Measurements from ENCODE around the gene CCDC182.

The CCDC182 gene

GRCh38 chr17:57752031-57752905 is 7.2 kb upstream of the CCDC182 start:
- no peak overlapping the region for H4K91ac ChIP-seq (ENCODE audit: low read depth, low read length, poor library complexity)
- no peak overlapping the region for H3K18ac ChIP-seq (ENCODE audit: low read length)
- H3K4me2 ChIP-seq (ENCODE audit: insufficient read depth, low read length, poor library complexity, severe bottlenecking) = no peak overlapping the region
- peaks cover 0 to 2% (median 0%) of the 10 kb centered on the region in 3 experiments for H3K27me3 ChIP-seq (ENCODE audit: control insufficient read depth in 3 of 3, insufficient read depth in 3 of 3, low read depth in 1 of 3, low read length in 3 of 3)
- no peak overlapping the region for H2AK5ac ChIP-seq (ENCODE audit: low read depth, low read length)
- no peaks in the 10 kb centered on the region for H3K79me1 ChIP-seq (ENCODE audit: low read depth, low read length)
- no peak overlapping the region for H2AFZ ChIP-seq (ENCODE audit: low read length)
- H2BK120ac ChIP-seq (ENCODE audit: low read depth, low read length) = no peak overlapping the region
- H3K14ac ChIP-seq (ENCODE audit: low read length) = no peak overlapping the region
- peaks cover 4 to 23% of the 10 kb centered on the region in 2 donors for H3K4me1 ChIP-seq (ENCODE audit: control insufficient read depth in 2 of 2, insufficient read depth in 1 of 2, low read depth in 1 of 2, low read length in 2 of 2)
- no peaks in the 10 kb centered on the region for H3K36me3 ChIP-seq (replicated peaks in 1 of 2; ENCODE audit: control insufficient read depth in 2 of 2, insufficient read depth in 2 of 2, low read length in 2 of 2)
- H3K27ac ChIP-seq (replicated peaks; ENCODE audit: low read length) = no peak overlapping the region
- no peaks in the 10 kb centered on the region for H3K9me3 ChIP-seq (replicated peaks in 1 of 2; ENCODE audit: control insufficient read depth in 2 of 2, insufficient read depth in 1 of 2, low read depth in 1 of 2, low read length in 2 of 2)
- H2BK5ac ChIP-seq (ENCODE audit: low read length) = no peak overlapping the region
- H3K4ac ChIP-seq (ENCODE audit: low read length) = no peak overlapping the region
- no peak overlapping the region for H3K23ac ChIP-seq (ENCODE audit: low read depth, low read length, poor library complexity)
- no peak overlapping the region for H3K4me3 ChIP-seq (ENCODE audit: low read length in 2 of 2)
- no peak overlapping the region for H2BK12ac ChIP-seq (ENCODE audit: low read length)
- no CpG with 5 or more reads among the region's 8 CpGs for WGBS, 2 donors (ENCODE audit: extremely low coverage in 2 of 2, insufficient read length in 2 of 2, insufficient replicate concordance in 1 of 2)
- no peak overlapping the region for H4K8ac ChIP-seq (ENCODE audit: low read depth, low read length)
- DNase-seq (ENCODE audit: low spot score) = no peak
- no peak overlapping the region for H2BK15ac ChIP-seq (ENCODE audit: low read length)
- no peak overlapping the region for H3K9ac ChIP-seq (ENCODE audit: low read depth, low read length, poor library complexity)

- no peak overlapping the region for H3K9ac ChIP-seq (ENCODE audit: low read depth, low read length, poor library complexity)
- H3K36me3 ChIP-seq (replicated peaks in 1 of 2; ENCODE audit: control insufficient read depth in 2 of 2, insufficient read depth in 2 of 2, low read length in 2 of 2) = no peaks in the 10 kb centered on the region
- H3K4me2 ChIP-seq (ENCODE audit: insufficient read depth, low read length, poor library complexity, severe bottlenecking) = no peak overlapping the region
- no peak overlapping the region for H3K27ac ChIP-seq (replicated peaks; ENCODE audit: low read length)
- H3K9me3 ChIP-seq (replicated peaks in 1 of 2; ENCODE audit: control insufficient read depth in 2 of 2, insufficient read depth in 1 of 2, low read depth in 1 of 2, low read length in 2 of 2) = peaks cover 0 to 3% of the 10 kb centered on the region in 2 donors
- no peak overlapping the region for H3K4me3 ChIP-seq (ENCODE audit: low read length in 2 of 2)
- no peak overlapping the region for H4K8ac ChIP-seq (ENCODE audit: low read depth, low read length)
- no peak overlapping the region for H3K23ac ChIP-seq (ENCODE audit: low read depth, low read length, poor library complexity)
- H3K27me3 ChIP-seq (ENCODE audit: control insufficient read depth in 3 of 3, insufficient read depth in 3 of 3, low read depth in 1 of 3, low read length in 3 of 3) = peaks cover 0 to 2% (median 0%) of the 10 kb centered on the region in 3 experiments
- no peaks in the 10 kb centered on the region for H3K79me1 ChIP-seq (ENCODE audit: low read depth, low read length)
- DNase-seq (ENCODE audit: low spot score) = no peak
- no peak overlapping the region for H2BK5ac ChIP-seq (ENCODE audit: low read length)
- WGBS, 2 donors (ENCODE audit: extremely low coverage in 2 of 2, insufficient read length in 2 of 2, insufficient replicate concordance in 1 of 2) = no CpG with 5 or more reads among the region's 8 CpGs
- peaks cover 0 to 16% of the 10 kb centered on the region in 2 donors for H3K4me1 ChIP-seq (ENCODE audit: control insufficient read depth in 2 of 2, insufficient read depth in 1 of 2, low read depth in 1 of 2, low read length in 2 of 2)
- H3K14ac ChIP-seq (ENCODE audit: low read length) = no peak overlapping the region
- H4K91ac ChIP-seq (ENCODE audit: low read depth, low read length, poor library complexity) = no peak overlapping the region
- no peak overlapping the region for H3K18ac ChIP-seq (ENCODE audit: low read length)
- no peak overlapping the region for H2BK12ac ChIP-seq (ENCODE audit: low read length)
- no peak overlapping the region for H3K4ac ChIP-seq (ENCODE audit: low read length)
- H2AK5ac ChIP-seq (ENCODE audit: low read depth, low read length) = no peak overlapping the region
- H2AFZ ChIP-seq (ENCODE audit: low read length) = peak overlapping the region; percentile 36
- H2BK120ac ChIP-seq (ENCODE audit: low read depth, low read length) = no peak overlapping the region
- H2BK15ac ChIP-seq (ENCODE audit: low read length) = no peak overlapping the region
Observed at GRCh38 chr17:57751348-57751971, 6.4 kb upstream of the CCDC182 start.

- Histone ChIP-seq H4K91ac (ENCODE audit: low read depth, low read length, poor library complexity) (no peak overlapping the region), H3K27ac (replicated peaks; ENCODE audit: low read length) (no peak overlapping the region), H2BK15ac (ENCODE audit: low read length) (no peak overlapping the region), H3K4ac (ENCODE audit: low read length) (no peak overlapping the region), H2AFZ (ENCODE audit: low read length) (peak overlapping the region; percentile 36), H3K4me3 (ENCODE audit: low read length in 2 of 2) (no peak overlapping the region), H3K36me3 (replicated peaks in 1 of 2; ENCODE audit: control insufficient read depth in 2 of 2, insufficient read depth in 2 of 2, low read length in 2 of 2) (no peaks in the 10 kb centered on the region), H3K9me3 (replicated peaks in 1 of 2; ENCODE audit: control insufficient read depth in 2 of 2, insufficient read depth in 1 of 2, low read depth in 1 of 2, low read length in 2 of 2) (peaks cover 0 to 7% of the 10 kb centered on the region in 2 donors), H3K4me2 (ENCODE audit: insufficient read depth, low read length, poor library complexity, severe bottlenecking) (no peak overlapping the region), H3K27me3 (ENCODE audit: control insufficient read depth in 3 of 3, insufficient read depth in 3 of 3, low read depth in 1 of 3, low read length in 3 of 3) (peaks cover 0 to 2% (median 0%) of the 10 kb centered on the region in 3 experiments), H3K14ac (ENCODE audit: low read length) (no peak overlapping the region), H3K18ac (ENCODE audit: low read length) (peak overlapping the region; percentile 45), H4K8ac (ENCODE audit: low read depth, low read length) (no peak overlapping the region), H2AK5ac (ENCODE audit: low read depth, low read length) (peak overlapping the region; percentile 51), H3K23ac (ENCODE audit: low read depth, low read length, poor library complexity) (no peak overlapping the region), H2BK12ac (ENCODE audit: low read length) (peak overlapping the region; percentile 30), H2BK120ac (ENCODE audit: low read depth, low read length) (no peak overlapping the region), H3K4me1 (ENCODE audit: control insufficient read depth in 2 of 2, insufficient read depth in 1 of 2, low read depth in 1 of 2, low read length in 2 of 2) (peaks cover 0 to 13% of the 10 kb centered on the region in 2 donors), H3K9ac (ENCODE audit: low read depth, low read length, poor library complexity) (peak overlapping the region; percentile 50), H3K79me1 (ENCODE audit: low read depth, low read length) (no peaks in the 10 kb centered on the region), H2BK5ac (ENCODE audit: low read length) (no peak overlapping the region)
- WGBS, 2 donors (ENCODE audit: extremely low coverage in 2 of 2, insufficient read length in 2 of 2, insufficient replicate concordance in 1 of 2) = no CpG with 5 or more reads among the region's 8 CpGs
- no peak for DNase-seq (ENCODE audit: low spot score)
Observed at GRCh38 chr17:57750895-57751294, 5.8 kb upstream of the CCDC182 start.
